B cell (primary cell): Measurements from ENCODE around the gene MUTYH.

ENCODE experiments used
- EZH2 ChIP-seq: IDR thresholded peaks from 2 replicates; pipeline ENCODE4 v1.6.1; 2012; ENCODE audit warnings: borderline replicate concordance, low read depth, mild to moderate bottlenecking, moderate library complexity, low read length; ENCODE audit not compliant: insufficient read depth, poor library complexity, severe bottlenecking
- TF ChIP-seq, protein P1 (sequence below): fragments of 200-600 bp; IDR thresholded peaks from one replicate; pipeline ENCODE4 v1.8.0; 2022; ENCODE audit warnings: antibody characterized with exemption, mild to moderate bottlenecking

- TF ChIP-seq, protein P1, sequence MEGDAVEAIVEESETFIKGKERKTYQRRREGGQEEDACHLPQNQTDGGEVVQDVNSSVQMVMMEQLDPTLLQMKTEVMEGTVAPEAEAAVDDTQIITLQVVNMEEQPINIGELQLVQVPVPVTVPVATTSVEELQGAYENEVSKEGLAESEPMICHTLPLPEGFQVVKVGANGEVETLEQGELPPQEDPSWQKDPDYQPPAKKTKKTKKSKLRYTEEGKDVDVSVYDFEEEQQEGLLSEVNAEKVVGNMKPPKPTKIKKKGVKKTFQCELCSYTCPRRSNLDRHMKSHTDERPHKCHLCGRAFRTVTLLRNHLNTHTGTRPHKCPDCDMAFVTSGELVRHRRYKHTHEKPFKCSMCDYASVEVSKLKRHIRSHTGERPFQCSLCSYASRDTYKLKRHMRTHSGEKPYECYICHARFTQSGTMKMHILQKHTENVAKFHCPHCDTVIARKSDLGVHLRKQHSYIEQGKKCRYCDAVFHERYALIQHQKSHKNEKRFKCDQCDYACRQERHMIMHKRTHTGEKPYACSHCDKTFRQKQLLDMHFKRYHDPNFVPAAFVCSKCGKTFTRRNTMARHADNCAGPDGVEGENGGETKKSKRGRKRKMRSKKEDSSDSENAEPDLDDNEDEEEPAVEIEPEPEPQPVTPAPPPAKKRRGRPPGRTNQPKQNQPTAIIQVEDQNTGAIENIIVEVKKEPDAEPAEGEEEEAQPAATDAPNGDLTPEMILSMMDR: no peak
- TF ChIP-seq EZH2: no peak
These were observed 24.1 kb upstream of the MUTYH start for GRCh38 chr1:45364294-45364693.
